ENCODE measurements around the gene EPB41L5.

DNA sequence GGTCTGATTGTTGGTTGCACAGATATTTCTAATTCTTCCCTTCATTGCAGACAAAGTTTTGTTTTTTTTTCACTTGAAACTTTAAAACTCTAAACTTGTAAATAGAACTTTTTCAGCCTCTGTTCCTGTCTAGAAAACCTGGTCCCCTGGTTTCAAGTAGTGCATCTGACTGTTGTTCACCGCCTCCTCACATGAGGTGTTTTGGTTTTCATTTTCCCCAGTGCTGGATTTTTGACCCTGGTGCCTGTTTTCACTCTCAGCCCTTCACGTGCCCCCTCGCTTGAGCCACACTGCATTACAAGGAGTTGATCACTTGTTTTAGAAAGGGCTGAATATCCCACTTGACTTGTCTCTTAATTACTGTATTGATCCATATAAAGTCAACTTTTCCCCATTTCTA, 110.2 kb downstream of the EPB41L5 start:
- TF ChIP-seq, protein P1, sequence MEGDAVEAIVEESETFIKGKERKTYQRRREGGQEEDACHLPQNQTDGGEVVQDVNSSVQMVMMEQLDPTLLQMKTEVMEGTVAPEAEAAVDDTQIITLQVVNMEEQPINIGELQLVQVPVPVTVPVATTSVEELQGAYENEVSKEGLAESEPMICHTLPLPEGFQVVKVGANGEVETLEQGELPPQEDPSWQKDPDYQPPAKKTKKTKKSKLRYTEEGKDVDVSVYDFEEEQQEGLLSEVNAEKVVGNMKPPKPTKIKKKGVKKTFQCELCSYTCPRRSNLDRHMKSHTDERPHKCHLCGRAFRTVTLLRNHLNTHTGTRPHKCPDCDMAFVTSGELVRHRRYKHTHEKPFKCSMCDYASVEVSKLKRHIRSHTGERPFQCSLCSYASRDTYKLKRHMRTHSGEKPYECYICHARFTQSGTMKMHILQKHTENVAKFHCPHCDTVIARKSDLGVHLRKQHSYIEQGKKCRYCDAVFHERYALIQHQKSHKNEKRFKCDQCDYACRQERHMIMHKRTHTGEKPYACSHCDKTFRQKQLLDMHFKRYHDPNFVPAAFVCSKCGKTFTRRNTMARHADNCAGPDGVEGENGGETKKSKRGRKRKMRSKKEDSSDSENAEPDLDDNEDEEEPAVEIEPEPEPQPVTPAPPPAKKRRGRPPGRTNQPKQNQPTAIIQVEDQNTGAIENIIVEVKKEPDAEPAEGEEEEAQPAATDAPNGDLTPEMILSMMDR (IDR thresholded peaks at IDR 0.05; ENCODE audit: extremely low read depth in 1 of 2, insufficient read depth in 1 of 2, low read depth in 1 of 2, low read length in 2 of 2), result no peak
- no peak for TF ChIP-seq JUN (IDR thresholded peaks at IDR 0.05; ENCODE audit: borderline replicate concordance, insufficient read depth, insufficient read length, low read depth)
- TF ChIP-seq POLR2A (IDR thresholded peaks at IDR 0.05; ENCODE audit: low read depth, low read length), result no peak
- TF ChIP-seq GATA2 (IDR thresholded peaks at IDR 0.05; ENCODE audit: insufficient read depth, insufficient read length, low read depth, low read length), result no peak
- TF ChIP-seq FOS (IDR thresholded peaks at IDR 0.05; ENCODE audit: borderline replicate concordance, insufficient read depth, low read length), result no peak
- no peak for TF ChIP-seq POLR2AphosphoS5 (IDR thresholded peaks at IDR 0.05; ENCODE audit: insufficient read depth, low read depth, low read length)
- no peak for TF ChIP-seq MYC (IDR thresholded peaks at IDR 0.05; ENCODE audit: low read depth, low read length)
- TF ChIP-seq, protein P2, sequence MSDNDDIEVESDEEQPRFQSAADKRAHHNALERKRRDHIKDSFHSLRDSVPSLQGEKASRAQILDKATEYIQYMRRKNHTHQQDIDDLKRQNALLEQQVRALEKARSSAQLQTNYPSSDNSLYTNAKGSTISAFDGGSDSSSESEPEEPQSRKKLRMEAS (IDR thresholded peaks at IDR 0.05; ENCODE audit: insufficient read depth, insufficient read length), result no peak
